SK-N-SH (cell line): ENCODE measurements around the gene TPRA1.

Experiments used
- EP300 ChIP-seq, 2 experiments: IDR thresholded peaks; 2 replicates each; pipeline versions ENCODE4 v1.4.0 to v1.6.1; 2012; ENCODE audit warnings: borderline replicate concordance in 1 of 2, low read depth in 1 of 2, low read length in 1 of 2
- POLR2AphosphoS5 ChIP-seq: IDR thresholded peaks from 2 replicates; pipeline ENCODE4 v1.6.1; 2012; ENCODE audit warnings: low read depth, low read length
- RAD21 ChIP-seq: IDR thresholded peaks from 2 replicates; pipeline ENCODE4 v1.6.1; 2012; ENCODE audit warnings: mild to moderate bottlenecking, low read length
- TF ChIP-seq, protein P1 (sequence below): fragments of 200-600 bp; sonication (generic); IDR thresholded peaks from 2 replicates; pipeline ENCODE4 v1.6.1; 2017; ENCODE audit warnings: antibody characterized with exemption, mild to moderate bottlenecking, moderate library complexity

DNA sequence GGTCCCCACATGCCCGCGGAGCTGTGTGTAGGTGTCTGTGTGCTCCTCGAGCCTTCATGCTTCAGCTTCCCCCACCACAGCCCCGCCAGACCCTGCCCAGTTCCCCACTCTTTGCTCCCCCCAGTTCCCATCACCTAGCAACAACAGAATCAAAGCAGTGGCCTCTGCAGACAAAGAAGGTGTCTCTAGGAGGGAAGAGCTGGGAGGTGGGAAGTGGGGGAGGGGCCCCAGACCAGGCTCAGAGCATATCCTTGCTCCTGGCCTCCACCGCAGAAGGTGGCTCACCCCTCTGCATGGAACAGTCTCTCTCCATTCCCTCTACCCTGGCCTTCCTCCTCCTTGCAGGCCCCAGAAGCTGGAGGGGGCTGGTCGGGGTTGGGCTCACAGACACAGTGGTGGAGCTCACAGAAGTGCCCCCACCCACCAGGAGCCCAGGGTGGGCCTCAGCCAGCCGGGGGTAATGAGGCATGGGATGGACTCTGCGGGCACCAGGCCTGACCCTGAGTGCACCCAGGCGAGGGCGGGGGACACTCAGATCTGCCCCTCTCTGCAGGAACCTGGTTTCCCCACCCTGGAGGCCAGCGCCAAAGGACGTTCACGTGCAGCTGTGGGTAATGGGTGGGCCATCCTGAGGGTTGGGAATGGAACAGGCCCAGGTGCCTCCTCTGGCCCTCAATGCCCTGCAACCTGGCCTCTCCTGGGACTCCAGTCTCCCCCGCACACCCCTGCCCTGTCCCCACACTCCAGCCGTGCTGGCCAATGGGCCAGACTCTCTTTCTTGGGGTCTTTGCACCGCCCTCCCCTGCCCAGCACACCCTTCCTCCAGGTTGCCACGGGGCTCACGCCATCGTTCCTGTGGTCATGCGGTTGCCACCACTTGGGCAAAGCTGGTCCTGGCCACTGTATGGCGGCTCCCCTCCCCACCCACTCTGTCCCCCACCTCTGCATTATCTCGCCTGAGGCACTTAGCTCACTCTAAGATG lies 53.4 kb downstream of the TPRA1 start:
- no peak for TF ChIP-seq POLR2AphosphoS5
- TF ChIP-seq, protein P1, sequence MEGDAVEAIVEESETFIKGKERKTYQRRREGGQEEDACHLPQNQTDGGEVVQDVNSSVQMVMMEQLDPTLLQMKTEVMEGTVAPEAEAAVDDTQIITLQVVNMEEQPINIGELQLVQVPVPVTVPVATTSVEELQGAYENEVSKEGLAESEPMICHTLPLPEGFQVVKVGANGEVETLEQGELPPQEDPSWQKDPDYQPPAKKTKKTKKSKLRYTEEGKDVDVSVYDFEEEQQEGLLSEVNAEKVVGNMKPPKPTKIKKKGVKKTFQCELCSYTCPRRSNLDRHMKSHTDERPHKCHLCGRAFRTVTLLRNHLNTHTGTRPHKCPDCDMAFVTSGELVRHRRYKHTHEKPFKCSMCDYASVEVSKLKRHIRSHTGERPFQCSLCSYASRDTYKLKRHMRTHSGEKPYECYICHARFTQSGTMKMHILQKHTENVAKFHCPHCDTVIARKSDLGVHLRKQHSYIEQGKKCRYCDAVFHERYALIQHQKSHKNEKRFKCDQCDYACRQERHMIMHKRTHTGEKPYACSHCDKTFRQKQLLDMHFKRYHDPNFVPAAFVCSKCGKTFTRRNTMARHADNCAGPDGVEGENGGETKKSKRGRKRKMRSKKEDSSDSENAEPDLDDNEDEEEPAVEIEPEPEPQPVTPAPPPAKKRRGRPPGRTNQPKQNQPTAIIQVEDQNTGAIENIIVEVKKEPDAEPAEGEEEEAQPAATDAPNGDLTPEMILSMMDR = no peak
- no peak for TF ChIP-seq EP300 (IDR thresholded peaks at IDR 0.05; ENCODE audit: borderline replicate concordance in 1 of 2, low read depth in 1 of 2, low read length in 1 of 2)
- TF ChIP-seq RAD21 = no peak
